Neuronal stem cell (in vitro differentiated cells): ENCODE measurements around the gene SOX13.
A peak's percentile ranks its signal among the peaks of the same experiment; 100 is the strongest.
"Not testable (repeated sequence)": the region's sequence is repeated elsewhere in the genome, so short reads cannot be mapped to it uniquely, and the experiment has no call there.

Experiments
- DNase-seq: peaks from one replicate; pipeline ENCODE4 v3.0.0-alpha.2; 2013; ENCODE audit warnings: low spot score
- H2AFZ ChIP-seq: one replicate; pipeline ENCODE4 v1.6.1; 2013; ENCODE audit warnings: mild to moderate bottlenecking, low read length, inconsistent platforms
- H2AK5ac ChIP-seq: 2 replicates; pipeline ENCODE4 v1.6.1; 2013; ENCODE audit warnings: low read depth, mild to moderate bottlenecking, inconsistent platforms, low read length, moderate library complexity, mixed read lengths
- H2BK120ac ChIP-seq: 2 replicates; pipeline ENCODE4 v1.6.1; 2013; ENCODE audit warnings: low read depth, mild to moderate bottlenecking, inconsistent platforms, low read length, moderate library complexity, mixed read lengths
- H2BK12ac ChIP-seq: one replicate; pipeline ENCODE4 v1.6.1; 2013; ENCODE audit warnings: low read length, inconsistent platforms
- H2BK15ac ChIP-seq: 2 replicates; pipeline ENCODE4 v1.6.1; 2013; ENCODE audit warnings: mild to moderate bottlenecking, low read length, inconsistent platforms, mixed read lengths
- H2BK5ac ChIP-seq: one replicate; pipeline ENCODE4 v1.6.1; 2013; ENCODE audit warnings: inconsistent platforms, mild to moderate bottlenecking, low read length, moderate library complexity
- H3K14ac ChIP-seq: one replicate; pipeline ENCODE4 v1.6.1; 2013; ENCODE audit warnings: low read length, inconsistent platforms
- H3K18ac ChIP-seq: 2 replicates; pipeline ENCODE4 v1.6.1; 2013; ENCODE audit warnings: low read length, inconsistent platforms
- H3K23ac ChIP-seq: 2 replicates; pipeline ENCODE4 v1.6.1; 2013; ENCODE audit warnings: low read depth, mild to moderate bottlenecking, mixed read lengths, low read length, inconsistent platforms; ENCODE audit not compliant: poor library complexity
- H3K27ac ChIP-seq: replicated peaks from 3 replicates; pipeline ENCODE4 v1.5.1; 2013; ENCODE audit warnings: low read length, inconsistent platforms
- H3K27me3 ChIP-seq, 3 experiments: 2 replicates each; pipeline ENCODE4 v1.6.1; 2013; ENCODE audit warnings: low read length in 3 of 3, mild to moderate bottlenecking in 2 of 3, inconsistent platforms in 1 of 3, low read depth in 1 of 3, mixed read lengths in 1 of 3, moderate library complexity in 1 of 3; ENCODE audit not compliant: control insufficient read depth in 3 of 3, insufficient read depth in 3 of 3
- H3K36me3 ChIP-seq, 2 donors: replicated peaks in 1 of 2; 2 replicates each; pipeline ENCODE4 v1.6.1; 2013; ENCODE audit warnings: low read length in 2 of 2; ENCODE audit not compliant: control insufficient read depth in 2 of 2, insufficient read depth in 2 of 2
- H3K4ac ChIP-seq: 2 replicates; pipeline ENCODE4 v1.6.1; 2013; ENCODE audit warnings: inconsistent platforms, mild to moderate bottlenecking, low read length, moderate library complexity
- H3K4me1 ChIP-seq, 2 donors: 1 replicate in 1 of 2; 2 replicates in 1 of 2; pipeline ENCODE4 v1.6.1; 2013; ENCODE audit warnings: low read length in 2 of 2, low read depth in 1 of 2; ENCODE audit not compliant: control insufficient read depth in 2 of 2, insufficient read depth in 1 of 2
- H3K4me2 ChIP-seq: one replicate; pipeline ENCODE4 v1.6.1; 2013; ENCODE audit warnings: mild to moderate bottlenecking, low read length, inconsistent platforms; ENCODE audit not compliant: insufficient read depth, poor library complexity, severe bottlenecking
- H3K4me3 ChIP-seq, 2 donors: 2 replicates each; pipeline ENCODE4 v1.5.1; 2013; ENCODE audit warnings: low read length in 2 of 2, mild to moderate bottlenecking in 2 of 2, inconsistent platforms in 1 of 2, moderate library complexity in 1 of 2
- H3K79me1 ChIP-seq: one replicate; pipeline ENCODE4 v1.6.1; 2013; ENCODE audit warnings: low read depth, mild to moderate bottlenecking, inconsistent platforms, low read length, moderate library complexity
- H3K9ac ChIP-seq: one replicate; pipeline ENCODE4 v1.6.1; 2013; ENCODE audit warnings: mild to moderate bottlenecking, low read depth, low read length, inconsistent platforms; ENCODE audit not compliant: poor library complexity
- H3K9me3 ChIP-seq, 2 donors: replicated peaks in 1 of 2; 2 replicates each; pipeline versions ENCODE3 to v1.6.1; 2013; ENCODE audit warnings: low read length in 2 of 2, mild to moderate bottlenecking in 2 of 2, inconsistent platforms in 1 of 2, low read depth in 1 of 2, mixed read lengths in 1 of 2, moderate library complexity in 1 of 2; ENCODE audit not compliant: control insufficient read depth in 2 of 2, insufficient read depth in 1 of 2
- H4K8ac ChIP-seq: one replicate; pipeline ENCODE4 v1.6.1; 2013; ENCODE audit warnings: low read depth, mild to moderate bottlenecking, inconsistent platforms, low read length, moderate library complexity
- H4K91ac ChIP-seq: one replicate; pipeline ENCODE4 v1.6.1; 2013; ENCODE audit warnings: low read length, low read depth, mild to moderate bottlenecking, inconsistent platforms; ENCODE audit not compliant: poor library complexity
- WGBS, 2 donors: extraction: QIAGEN DNeasy Blood & Tissue Kit; methylation state at CpG; one replicate each; pipeline ENCODE4 v1.1.7; 2013; ENCODE audit warnings: missing lambda C conversion rate in 2 of 2, mixed read lengths in 1 of 2; ENCODE audit not compliant: insufficient read length in 2 of 2, insufficient replicate concordance in 1 of 2; ENCODE audit errors: extremely low coverage in 2 of 2; 5-methylcytosine and 5-hydroxymethylcytosine counted together

The SOX13 gene

GRCh38 chr1:204094856-204095634 lies 22.1 kb downstream of the SOX13 start:
- peak overlapping the region; percentile 59 for H3K27ac ChIP-seq
- H3K4me3 ChIP-seq = peak overlapping the region in 1 of 2 donors; percentile 12
- H3K4me1 ChIP-seq = peaks cover 41 to 43% of the 10 kb centered on the region in 2 donors

DNA sequence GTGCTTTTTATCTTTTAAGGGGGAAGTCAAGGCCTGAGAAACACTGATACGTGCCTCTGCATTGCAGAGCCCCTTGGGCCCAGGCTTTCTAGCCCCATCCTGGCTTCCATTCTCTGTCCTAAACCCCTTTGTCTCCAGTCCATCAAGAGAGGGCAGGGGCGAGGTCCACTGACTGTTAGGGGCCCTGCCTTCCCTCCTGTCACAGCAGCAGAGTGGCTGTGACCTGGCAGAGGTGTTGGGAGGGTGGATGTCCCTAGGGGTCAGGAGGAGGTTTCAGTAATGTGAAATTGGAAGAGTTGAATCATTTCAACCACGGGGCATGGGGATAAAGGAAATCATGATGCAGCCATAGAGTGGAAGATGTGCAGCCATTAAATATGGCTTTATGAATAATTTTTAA lies 24.0 kb downstream of the SOX13 start:
- H2BK12ac ChIP-seq = no peak overlapping the region
- H3K14ac ChIP-seq = no peak overlapping the region
- no peak overlapping the region for H3K23ac ChIP-seq
- H3K4me3 ChIP-seq = no peak overlapping the region
- no peak overlapping the region for H2BK5ac ChIP-seq
- no peaks in the 10 kb centered on the region for H3K9me3 ChIP-seq
- no peak overlapping the region for H2AFZ ChIP-seq
- peaks cover 2% of the 10 kb centered on the region for H3K79me1 ChIP-seq
- no peaks in the 10 kb centered on the region for H3K36me3 ChIP-seq
- no peak overlapping the region for H3K27ac ChIP-seq
- no peak overlapping the region for H3K4me2 ChIP-seq
- H3K9ac ChIP-seq = no peak overlapping the region
- WGBS, 2 donors = no CpG with 5 or more reads among the region's 3 CpGs
- H2BK15ac ChIP-seq = no peak overlapping the region
- peaks cover 30 to 33% of the 10 kb centered on the region in 2 donors for H3K4me1 ChIP-seq
- DNase-seq = no peak
- H4K8ac ChIP-seq = no peak overlapping the region
- no peak overlapping the region for H2BK120ac ChIP-seq
- no peaks in the 10 kb centered on the region for H3K27me3 ChIP-seq
- H4K91ac ChIP-seq = no peak overlapping the region
- H3K4ac ChIP-seq = no peak overlapping the region
- H3K18ac ChIP-seq = peak overlapping the region; percentile 67
- H2AK5ac ChIP-seq = no peak overlapping the region

More at GRCh38 chr1:204094856-204095634, 22.1 kb downstream of the SOX13 start:
- Histone ChIP-seq H3K4ac (no peak overlapping the region), H2AK5ac (peak overlapping the region; percentile 1), H2AFZ (peak overlapping the region; percentile 5), H3K27me3 (no peaks in the 10 kb centered on the region), H2BK5ac (no peak overlapping the region), H3K4me2 (no peak overlapping the region), H2BK12ac (no peak overlapping the region), H3K23ac (no peak overlapping the region), H3K9ac (no peak overlapping the region), H3K9me3 (no peaks in the 10 kb centered on the region), H3K36me3 (no peaks in the 10 kb centered on the region), H4K8ac (no peak overlapping the region), H3K18ac (peak overlapping the region; percentile 83), H2BK120ac (no peak overlapping the region), H2BK15ac (no peak overlapping the region), H3K14ac (peak overlapping the region; percentile 40), H4K91ac (no peak overlapping the region), H3K79me1 (no peaks in the 10 kb centered on the region)
- DNase-seq = no peak
- no CpG with 5 or more reads among the region's 15 CpGs for WGBS, 2 donors

GRCh38 chr1:204098683-204099082 lies 25.8 kb downstream of the SOX13 start:
- peak overlapping the region; percentile 51 for H2AK5ac ChIP-seq
- peak overlapping the region; percentile 46 for H3K23ac ChIP-seq
- no peak overlapping the region for H2BK5ac ChIP-seq
- H3K9me3 ChIP-seq = no peaks in the 10 kb centered on the region
- H3K27ac ChIP-seq = no peak overlapping the region
- H3K18ac ChIP-seq = no peak overlapping the region
- H3K9ac ChIP-seq = no peak overlapping the region
- H3K4me3 ChIP-seq = no peak overlapping the region
- no peak for DNase-seq
- no peak overlapping the region for H4K91ac ChIP-seq
- H3K27me3 ChIP-seq = no peaks in the 10 kb centered on the region
- no peaks in the 10 kb centered on the region for H3K36me3 ChIP-seq
- H3K4me1 ChIP-seq = peaks cover 26 to 33% of the 10 kb centered on the region in 2 donors
- H2BK12ac ChIP-seq = peak overlapping the region; percentile 28
- H3K4me2 ChIP-seq = no peak overlapping the region
- no peak overlapping the region for H2AFZ ChIP-seq
- no CpG with 5 or more reads among the region's 4 CpGs for WGBS, 2 donors
- H2BK15ac ChIP-seq = no peak overlapping the region
- no peak overlapping the region for H3K4ac ChIP-seq
- H2BK120ac ChIP-seq = no peak overlapping the region
- no peak overlapping the region for H4K8ac ChIP-seq
- H3K14ac ChIP-seq = no peak overlapping the region
- H3K79me1 ChIP-seq = peaks cover 2% of the 10 kb centered on the region

- H3K79me1 ChIP-seq, DNase-seq, H3K27me3 ChIP-seq, H3K4me3 ChIP-seq, H4K8ac ChIP-seq, H4K91ac ChIP-seq, H3K27ac ChIP-seq, H3K14ac ChIP-seq, H3K9me3 ChIP-seq, H3K4me2 ChIP-seq, H3K9ac ChIP-seq, H2AK5ac ChIP-seq, H2BK15ac ChIP-seq, H2BK5ac ChIP-seq, H2BK12ac ChIP-seq, H3K18ac ChIP-seq, H3K4ac ChIP-seq, H2BK120ac ChIP-seq, H2AFZ ChIP-seq, H3K23ac ChIP-seq, H3K36me3 ChIP-seq: not testable (repeated sequence)
- H3K4me1 ChIP-seq = peaks cover 18 to 27% of the 10 kb centered on the region in 2 donors
- no CpG with 5 or more reads among the region's 2 CpGs for WGBS, 2 donors
These were observed 26.8 kb downstream of the SOX13 start for GRCh38 chr1:204099754-204100153.
